Measurements from ENCODE around the gene NFKBIA. TPM values are rescaled to one million over a fixed set of nuclear protein-coding genes. Genes with fewer than 3 reads are reported as not detected.

NFKBIA gene
- total RNA-seq, 6 experiments from 2014 or later = 27.6 to 52.1 (median 48.3) TPM

DNA sequence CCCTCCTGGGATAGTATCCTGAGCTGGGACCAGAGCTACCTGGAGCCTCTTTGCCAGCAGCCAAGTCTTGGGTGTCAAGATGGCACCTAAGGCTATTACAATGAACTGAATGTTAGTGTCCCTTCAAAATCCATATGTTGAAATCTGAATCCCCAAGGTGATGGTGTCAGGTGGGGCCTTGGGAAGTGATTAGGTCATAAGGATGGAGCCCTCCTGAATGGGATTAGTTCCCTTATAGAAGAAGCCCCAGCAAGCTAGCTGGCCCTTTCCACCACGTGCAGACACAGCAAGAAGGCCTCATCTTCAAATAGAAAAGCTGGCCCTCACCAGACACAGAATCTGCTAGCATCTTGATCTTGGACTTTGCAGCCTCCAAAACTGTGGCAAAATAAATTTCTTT, 12.4 kb downstream of the NFKBIA start:
- DNase-seq = no peak
- no peaks in the 10 kb centered on the region for H3K9me3 Mint-ChIP-seq
- no peak overlapping the region for H3K4me3 Mint-ChIP-seq
- peaks cover 2% of the 10 kb centered on the region for H3K27me3 Mint-ChIP-seq (ENCODE audit: insufficient read depth)
- H3K36me3 Mint-ChIP-seq (ENCODE audit: low read depth) = no peaks in the 10 kb centered on the region
- peaks cover 7% of the 10 kb centered on the region for H3K4me1 Mint-ChIP-seq (ENCODE audit: low read depth)
- H3K27ac Mint-ChIP-seq = no peak overlapping the region
- TF ChIP-seq, protein P1, sequence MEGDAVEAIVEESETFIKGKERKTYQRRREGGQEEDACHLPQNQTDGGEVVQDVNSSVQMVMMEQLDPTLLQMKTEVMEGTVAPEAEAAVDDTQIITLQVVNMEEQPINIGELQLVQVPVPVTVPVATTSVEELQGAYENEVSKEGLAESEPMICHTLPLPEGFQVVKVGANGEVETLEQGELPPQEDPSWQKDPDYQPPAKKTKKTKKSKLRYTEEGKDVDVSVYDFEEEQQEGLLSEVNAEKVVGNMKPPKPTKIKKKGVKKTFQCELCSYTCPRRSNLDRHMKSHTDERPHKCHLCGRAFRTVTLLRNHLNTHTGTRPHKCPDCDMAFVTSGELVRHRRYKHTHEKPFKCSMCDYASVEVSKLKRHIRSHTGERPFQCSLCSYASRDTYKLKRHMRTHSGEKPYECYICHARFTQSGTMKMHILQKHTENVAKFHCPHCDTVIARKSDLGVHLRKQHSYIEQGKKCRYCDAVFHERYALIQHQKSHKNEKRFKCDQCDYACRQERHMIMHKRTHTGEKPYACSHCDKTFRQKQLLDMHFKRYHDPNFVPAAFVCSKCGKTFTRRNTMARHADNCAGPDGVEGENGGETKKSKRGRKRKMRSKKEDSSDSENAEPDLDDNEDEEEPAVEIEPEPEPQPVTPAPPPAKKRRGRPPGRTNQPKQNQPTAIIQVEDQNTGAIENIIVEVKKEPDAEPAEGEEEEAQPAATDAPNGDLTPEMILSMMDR (IDR thresholded peaks at IDR 0.05) = no peak

DNA sequence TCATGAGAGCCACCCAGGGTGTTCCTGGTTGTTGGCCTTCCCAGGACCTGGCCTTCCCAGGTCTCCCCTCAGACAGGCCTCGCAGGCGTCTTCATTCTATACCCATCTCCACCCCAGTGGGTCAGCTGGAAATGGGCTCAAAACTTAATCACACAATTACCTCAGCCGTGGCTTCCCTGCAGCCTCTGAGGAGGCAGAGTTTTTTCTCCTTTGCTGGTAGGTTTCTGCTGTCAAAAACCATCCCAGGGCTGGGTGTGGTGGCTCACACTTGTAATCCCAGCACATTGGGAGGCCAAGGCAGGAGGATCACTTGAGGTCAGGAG, 13.2 kb downstream of the NFKBIA start:
- peaks cover 15% of the 10 kb centered on the region for H3K4me1 Mint-ChIP-seq (ENCODE audit: low read depth)
- H3K27me3 Mint-ChIP-seq (ENCODE audit: insufficient read depth) = peaks cover 2% of the 10 kb centered on the region
- H3K27ac Mint-ChIP-seq = no peak overlapping the region
- no peaks in the 10 kb centered on the region for H3K36me3 Mint-ChIP-seq (ENCODE audit: low read depth)
- no peak overlapping the region for H3K4me3 Mint-ChIP-seq
- H3K9me3 Mint-ChIP-seq = no peaks in the 10 kb centered on the region
- TF ChIP-seq, protein P1 (IDR thresholded peaks at IDR 0.05) = no peak
- DNase-seq = no peak

DNA sequence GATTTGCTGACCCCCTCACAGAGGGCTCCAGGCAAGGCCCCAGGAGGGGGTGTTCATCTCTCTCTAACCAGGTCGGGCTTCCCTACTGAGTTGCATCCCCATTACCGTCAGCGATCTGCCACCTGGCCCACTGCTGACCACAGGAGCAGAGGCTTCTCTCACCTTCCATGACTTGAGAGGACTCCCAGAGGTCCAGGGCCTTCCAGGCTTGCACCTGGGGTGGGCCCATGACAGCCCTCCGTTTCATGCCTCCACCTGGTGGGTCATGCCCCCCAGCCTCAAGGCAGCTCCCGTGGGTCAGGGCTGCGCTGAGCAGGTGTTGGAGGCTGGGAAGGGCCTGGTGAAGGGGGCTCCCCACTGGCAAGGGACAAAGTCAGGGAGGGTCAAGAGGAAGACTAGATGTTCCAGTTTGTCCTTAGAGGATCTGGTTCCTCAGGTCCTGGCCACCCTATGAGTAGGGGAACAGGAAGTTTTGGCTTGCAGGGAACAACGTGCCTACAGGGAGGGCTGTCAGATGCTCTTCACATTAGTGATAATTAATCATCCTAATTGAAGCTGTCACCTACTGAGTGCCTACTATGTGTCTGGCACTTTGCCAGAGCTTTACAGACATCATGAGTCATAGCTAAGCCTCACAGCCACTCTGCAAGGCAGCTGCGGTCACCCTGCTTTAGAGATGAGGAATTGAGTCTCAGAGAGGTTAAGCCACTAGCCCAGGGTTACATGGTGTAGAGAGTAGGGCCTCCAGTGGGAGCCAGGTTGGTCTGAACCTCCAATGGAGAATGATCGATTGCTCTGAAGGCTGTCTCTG, 13.8 kb downstream of the NFKBIA start:
- Mint-ChIP-seq H3K36me3 (ENCODE audit: low read depth) (no peaks in the 10 kb centered on the region), H3K27ac (no peak overlapping the region), H3K4me1 (ENCODE audit: low read depth) (peaks cover 21% of the 10 kb centered on the region), H3K27me3 (ENCODE audit: insufficient read depth) (peaks cover 2% of the 10 kb centered on the region), H3K4me3 (no peak overlapping the region), H3K9me3 (no peaks in the 10 kb centered on the region)
- DNase-seq = peak; percentile 54
- TF ChIP-seq, protein P1 (IDR thresholded peaks at IDR 0.05) = no peak

DNA sequence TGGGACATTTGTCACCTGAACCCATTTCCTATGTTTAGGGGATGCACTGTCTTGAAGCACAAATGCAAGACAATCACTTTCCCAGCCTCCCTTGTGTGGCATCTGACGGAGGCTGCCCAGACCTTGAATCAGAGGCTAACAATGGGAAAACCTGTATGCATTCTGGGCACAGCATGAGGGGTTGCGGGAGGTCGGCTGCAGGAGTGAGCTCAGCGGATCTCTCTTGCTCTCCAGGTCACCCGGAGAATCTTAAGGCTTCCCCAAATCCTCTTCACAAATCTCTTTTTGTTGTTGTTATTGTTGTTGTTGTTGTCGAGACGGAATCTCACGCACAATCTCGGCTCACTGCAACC, 15.3 kb downstream of the NFKBIA start:
- Mint-ChIP-seq H3K36me3 (ENCODE audit: low read depth) (no peaks in the 10 kb centered on the region), H3K4me1 (ENCODE audit: low read depth) (peaks cover 36% of the 10 kb centered on the region)
- DNase-seq = no peak

DNA sequence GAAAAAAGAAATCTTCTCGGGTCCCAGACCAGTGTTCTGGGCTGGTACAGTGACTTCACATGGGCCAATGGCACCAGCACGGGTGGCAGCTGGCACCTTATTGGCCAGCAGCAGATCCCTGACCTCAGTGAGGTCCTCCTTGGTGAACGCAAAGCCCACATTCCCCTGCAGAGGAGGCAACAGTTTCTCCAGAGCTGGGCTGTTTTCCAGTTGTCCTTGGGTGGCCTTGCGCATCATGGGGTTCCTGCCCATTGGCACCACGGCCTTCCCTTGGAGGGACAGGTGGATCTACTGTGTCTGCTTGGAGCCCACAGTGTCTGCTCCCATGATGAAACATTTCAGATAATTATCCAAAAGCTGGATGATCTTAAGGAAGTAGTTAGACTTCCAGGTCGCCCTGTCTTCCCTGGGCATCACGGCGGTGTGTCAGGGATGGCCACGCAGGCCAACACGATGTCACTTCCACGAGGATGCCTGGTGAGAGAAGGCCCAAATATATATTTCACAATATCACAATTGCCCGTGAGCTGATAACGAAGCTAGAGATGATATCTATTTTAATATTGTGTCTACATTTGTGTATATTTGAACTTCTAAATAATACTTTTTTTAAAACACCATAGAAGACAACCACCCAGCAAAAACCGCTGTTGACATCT, 15.8 kb downstream of the NFKBIA start:
- TF ChIP-seq, protein P1 (IDR thresholded peaks at IDR 0.05) = no peak
- H3K4me3 Mint-ChIP-seq = no peak overlapping the region
- no peaks in the 10 kb centered on the region for H3K9me3 Mint-ChIP-seq
- peaks cover 39% of the 10 kb centered on the region for H3K4me1 Mint-ChIP-seq (ENCODE audit: low read depth)
- DNase-seq = no peak
- no peak overlapping the region for H3K27ac Mint-ChIP-seq
- H3K36me3 Mint-ChIP-seq (ENCODE audit: low read depth) = no peaks in the 10 kb centered on the region
- H3K27me3 Mint-ChIP-seq (ENCODE audit: insufficient read depth) = peaks cover 2% of the 10 kb centered on the region

More for the DNA sequence above, 15.3 kb downstream of the NFKBIA start:
- Mint-ChIP-seq H3K9me3 (no peaks in the 10 kb centered on the region), H3K4me3 (no peak overlapping the region), H3K27ac (no peak overlapping the region), H3K27me3 (ENCODE audit: insufficient read depth) (peaks cover 2% of the 10 kb centered on the region)
- TF ChIP-seq, protein P1 (IDR thresholded peaks at IDR 0.05) = no peak

Measured in HFFc6 (cell line).